Measurements from ENCODE around the gene CSE1L.
"Not testable (repeated sequence)": the region's sequence is repeated elsewhere in the genome, so short reads cannot be mapped to it uniquely, and the experiment has no call there.

Gene CSE1L

GRCh38 chr20:49046087-49046900 lies at the start of gene CSE1L:
CSE1L (plus strand) TSS chr20:49046312; CDS start chr20:49058464, 12,152 bp downstream.
- in situ Hi-C loops (cut with HindIII; ENCODE audit: low sequenced_read_pairs), result loop anchor here (5.0 kb wide), 2 partner anchors 84 to 86 kb away; no protein-coding TSS in a partner anchor

GRCh38 chr20:48999890-49000870 lies 45.9 kb upstream of the CSE1L start:
- in situ Hi-C loops (cut with HindIII; ENCODE audit: low sequenced_read_pairs), result loop anchor here (5.0 kb wide), 1 partner anchor 67 kb away; no protein-coding TSS in a partner anchor

GRCh38 chr20:49001741-49002140 lies 44.4 kb upstream of the CSE1L start:
- in situ Hi-C loops (cut with HindIII; ENCODE audit: low sequenced_read_pairs), result no loop called here

GRCh38 chr20:49006446-49006980 lies 39.6 kb upstream of the CSE1L start:
- in situ Hi-C loops (cut with HindIII; ENCODE audit: low sequenced_read_pairs), result no loop called here

- in situ Hi-C loops (cut with HindIII; ENCODE audit: low sequenced_read_pairs), result no loop called here
Measured at GRCh38 chr20:49009899-49010631, 36.0 kb upstream of the CSE1L start.

- in situ Hi-C loops (cut with HindIII; ENCODE audit: low sequenced_read_pairs), result no loop called here
Measured at GRCh38 chr20:49024220-49024619, 21.9 kb upstream of the CSE1L start.

- in situ Hi-C loops (cut with HindIII; ENCODE audit: low sequenced_read_pairs), result not testable (repeated sequence)
Measured at GRCh38 chr20:49028177-49028576, 17.9 kb upstream of the CSE1L start.

GRCh38 chr20:49028684-49029083 lies 17.4 kb upstream of the CSE1L start:
- in situ Hi-C loops (cut with HindIII; ENCODE audit: low sequenced_read_pairs), result no loop called here

GRCh38 chr20:49029203-49029602 lies 16.9 kb upstream of the CSE1L start:
- in situ Hi-C loops (cut with HindIII; ENCODE audit: low sequenced_read_pairs), result no loop called here

- in situ Hi-C loops (cut with HindIII; ENCODE audit: low sequenced_read_pairs), result no loop called here
Measured at GRCh38 chr20:49030954-49031619, 15.0 kb upstream of the CSE1L start.

- in situ Hi-C loops (cut with HindIII; ENCODE audit: low sequenced_read_pairs), result no loop called here
Measured at GRCh38 chr20:49032455-49032854, 13.7 kb upstream of the CSE1L start.

GRCh38 chr20:49034070-49034732 lies 11.9 kb upstream of the CSE1L start:
- in situ Hi-C loops (cut with HindIII; ENCODE audit: low sequenced_read_pairs), result no loop called here

- in situ Hi-C loops (cut with HindIII; ENCODE audit: low sequenced_read_pairs), result no loop called here
Measured at GRCh38 chr20:49037962-49038387, 8.1 kb upstream of the CSE1L start.

GRCh38 chr20:49039854-49040253 lies 6.3 kb upstream of the CSE1L start:
- in situ Hi-C loops (cut with HindIII; ENCODE audit: low sequenced_read_pairs), result no loop called here

GRCh38 chr20:49043000-49043399 lies 3.1 kb upstream of the CSE1L start:
- in situ Hi-C loops (cut with HindIII; ENCODE audit: low sequenced_read_pairs), result no loop called here

- in situ Hi-C loops (cut with HindIII; ENCODE audit: low sequenced_read_pairs), result loop anchor here (5.0 kb wide), 2 partner anchors 83 to 87 kb away; no protein-coding TSS in a partner anchor
Measured at GRCh38 chr20:49045440-49046086, 549 bp upstream of the CSE1L start.

- in situ Hi-C loops (cut with HindIII; ENCODE audit: low sequenced_read_pairs), result no loop called here
Measured at GRCh38 chr20:49052334-49052733, 6.2 kb downstream of the CSE1L start.

- in situ Hi-C loops (cut with HindIII; ENCODE audit: low sequenced_read_pairs), result no loop called here
Measured at GRCh38 chr20:49054056-49054643, 8.0 kb downstream of the CSE1L start.

Measured in endothelial cell of hepatic sinusoid (primary cell).